Endothelial cell (in vitro differentiated cells): ENCODE results near the gene SURF2. TPM values are rescaled to one million over a fixed set of nuclear protein-coding genes. Genes with fewer than 3 reads are reported as not detected.

Experiments
- DNase-seq: peaks from one replicate; pipeline ENCODE4 v3.0.0; 2021; ENCODE audit warnings: low spot score
- H3K27ac Mint-ChIP-seq: one replicate; pipeline ENCODE4 v1.8.0; 2021; ENCODE audit warnings: mixed read lengths, inconsistent platforms; ENCODE audit not compliant: unreplicated experiment
- H3K27me3 Mint-ChIP-seq: one replicate; pipeline ENCODE4 v1.8.0; 2021; ENCODE audit warnings: mild to moderate bottlenecking, moderate library complexity, mixed read lengths, inconsistent platforms; ENCODE audit not compliant: unreplicated experiment
- H3K36me3 Mint-ChIP-seq: one replicate; pipeline ENCODE4 v1.8.0; 2021; ENCODE audit warnings: mild to moderate bottlenecking, low read depth, mixed read lengths, inconsistent platforms; ENCODE audit not compliant: unreplicated experiment
- H3K4me1 Mint-ChIP-seq: one replicate; pipeline ENCODE4 v1.8.0; 2021; ENCODE audit warnings: mild to moderate bottlenecking, mixed read lengths, inconsistent platforms; ENCODE audit not compliant: unreplicated experiment
- H3K4me3 Mint-ChIP-seq: one replicate; pipeline ENCODE4 v1.8.0; 2021; ENCODE audit warnings: mild to moderate bottlenecking, mixed read lengths, inconsistent platforms; ENCODE audit not compliant: unreplicated experiment
- H3K9me3 Mint-ChIP-seq: one replicate; pipeline ENCODE4 v1.8.0; 2021; ENCODE audit warnings: mixed read lengths, inconsistent platforms; ENCODE audit not compliant: unreplicated experiment
- CTCF ChIP-seq: fragments of 200-600 bp; sonication (generic); IDR thresholded peaks from one replicate; pipeline ENCODE4 v1.5.0; 2021; ENCODE audit warnings: antibody characterized with exemption; ENCODE audit not compliant: unreplicated experiment
- total RNA-seq: library from RNA; stranded (reverse); fragmentation: NEBNext Ultra II Directional; extraction: Animal tissue kit (Norgen Biotek cat#: 25700); gene quantifications from one replicate; pipeline ENCODE4 v1.2.1, GENCODE V29; 2021; ENCODE audit not compliant: unreplicated experiment

The SURF2 gene
- total RNA-seq, 1 donor from 2014 or later, result 11.9 TPM

- Mint-ChIP-seq H3K36me3 (no peaks in the 10 kb centered on the region), H3K4me1 (peaks cover 13% of the 10 kb centered on the region), H3K27me3 (peaks cover 8% of the 10 kb centered on the region), H3K4me3 (no peak overlapping the region), H3K9me3 (no peaks in the 10 kb centered on the region), H3K27ac (no peak overlapping the region)
- TF ChIP-seq CTCF, result no peak
- DNase-seq, result no peak
Observed at GRCh38 chr9:133377721-133378216, 21.4 kb downstream of the SURF2 start.

GRCh38 chr9:133378408-133378962 is 22.1 kb downstream of the SURF2 start:
- TF ChIP-seq CTCF, result no peak
- Mint-ChIP-seq H3K9me3 (no peaks in the 10 kb centered on the region), H3K36me3 (no peaks in the 10 kb centered on the region), H3K4me3 (no peak overlapping the region), H3K27ac (no peak overlapping the region), H3K27me3 (peaks cover 8% of the 10 kb centered on the region), H3K4me1 (peaks cover 13% of the 10 kb centered on the region)
- no peak for DNase-seq

GRCh38 chr9:133379153-133380086 is 23.1 kb downstream of the SURF2 start:
- no peak overlapping the region for H3K4me3 Mint-ChIP-seq
- no peaks in the 10 kb centered on the region for H3K9me3 Mint-ChIP-seq
- no peak overlapping the region for H3K27ac Mint-ChIP-seq
- H3K4me1 Mint-ChIP-seq, result peaks cover 13% of the 10 kb centered on the region
- no peak for DNase-seq
- TF ChIP-seq CTCF, result no peak
- H3K27me3 Mint-ChIP-seq, result peaks cover 8% of the 10 kb centered on the region
- no peaks in the 10 kb centered on the region for H3K36me3 Mint-ChIP-seq

DNA sequence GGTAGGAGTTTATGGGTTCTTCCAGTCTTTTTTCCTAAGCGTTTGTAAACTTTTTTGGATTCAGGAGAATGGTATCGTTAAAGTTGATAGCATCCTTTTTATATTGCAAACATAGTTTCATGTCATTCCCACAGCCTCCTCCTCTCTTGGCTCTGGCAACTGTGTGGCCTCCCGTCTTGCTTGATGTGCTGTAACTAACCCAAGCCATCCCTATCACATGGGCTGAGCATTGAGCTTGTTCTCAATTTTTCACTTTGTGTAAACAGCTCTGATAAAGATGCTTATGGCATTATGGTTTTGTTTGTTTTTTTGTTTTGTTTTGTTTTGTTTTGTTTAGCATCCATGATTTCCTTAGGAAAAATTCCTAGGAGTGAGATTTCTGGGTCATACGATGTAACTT is 24.4 kb downstream of the SURF2 start:
- TF ChIP-seq CTCF, result no peak
- H3K9me3 Mint-ChIP-seq, result no peaks in the 10 kb centered on the region
- peaks cover 5% of the 10 kb centered on the region for H3K4me1 Mint-ChIP-seq
- no peak overlapping the region for H3K4me3 Mint-ChIP-seq
- DNase-seq, result no peak
- H3K27ac Mint-ChIP-seq, result no peak overlapping the region
- no peaks in the 10 kb centered on the region for H3K27me3 Mint-ChIP-seq
- H3K36me3 Mint-ChIP-seq, result no peaks in the 10 kb centered on the region
